ENCODE results near the gene TSHB. TPM values are rescaled to one million over a fixed set of nuclear protein-coding genes. Genes with fewer than 3 reads are reported as not detected.

The TSHB gene
- total RNA-seq, 1 experiment from 2014 or later, result not detected

DNA sequence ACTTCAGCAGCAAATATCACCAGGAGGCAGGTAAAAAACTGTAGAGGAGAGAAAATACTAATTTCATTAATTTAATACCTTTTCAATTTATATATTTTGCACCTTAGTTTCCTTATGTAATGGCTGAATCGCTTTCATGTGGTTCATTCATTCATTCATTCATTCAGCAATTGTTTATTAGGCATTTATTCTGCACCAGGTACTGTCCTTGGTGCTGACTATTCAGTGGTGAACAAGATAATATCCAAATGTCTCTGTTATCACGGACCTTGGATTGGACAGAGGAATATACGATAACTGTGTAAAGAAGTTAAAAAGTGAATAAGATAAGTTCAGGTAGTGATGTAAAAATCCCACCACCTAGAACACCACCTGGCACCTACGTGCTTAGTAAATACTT is 30.9 kb downstream of the TSHB start (continued):
- no peak for TF ChIP-seq CTCF (IDR thresholded peaks at IDR 0.05)
- TF ChIP-seq ATF6 (CRISPR knock-in tag; IDR thresholded peaks at IDR 0.05), result no peak
- TF ChIP-seq SMAD3 (CRISPR knock-in tag; IDR thresholded peaks at IDR 0.05; ENCODE audit: borderline replicate concordance), result no peak
- TF ChIP-seq JAZF1 (CRISPR knock-in tag; IDR thresholded peaks at IDR 0.05), result no peak
- TF ChIP-seq TEAD4 (CRISPR knock-in tag; IDR thresholded peaks at IDR 0.05), result no peak
- TF ChIP-seq, protein P1, sequence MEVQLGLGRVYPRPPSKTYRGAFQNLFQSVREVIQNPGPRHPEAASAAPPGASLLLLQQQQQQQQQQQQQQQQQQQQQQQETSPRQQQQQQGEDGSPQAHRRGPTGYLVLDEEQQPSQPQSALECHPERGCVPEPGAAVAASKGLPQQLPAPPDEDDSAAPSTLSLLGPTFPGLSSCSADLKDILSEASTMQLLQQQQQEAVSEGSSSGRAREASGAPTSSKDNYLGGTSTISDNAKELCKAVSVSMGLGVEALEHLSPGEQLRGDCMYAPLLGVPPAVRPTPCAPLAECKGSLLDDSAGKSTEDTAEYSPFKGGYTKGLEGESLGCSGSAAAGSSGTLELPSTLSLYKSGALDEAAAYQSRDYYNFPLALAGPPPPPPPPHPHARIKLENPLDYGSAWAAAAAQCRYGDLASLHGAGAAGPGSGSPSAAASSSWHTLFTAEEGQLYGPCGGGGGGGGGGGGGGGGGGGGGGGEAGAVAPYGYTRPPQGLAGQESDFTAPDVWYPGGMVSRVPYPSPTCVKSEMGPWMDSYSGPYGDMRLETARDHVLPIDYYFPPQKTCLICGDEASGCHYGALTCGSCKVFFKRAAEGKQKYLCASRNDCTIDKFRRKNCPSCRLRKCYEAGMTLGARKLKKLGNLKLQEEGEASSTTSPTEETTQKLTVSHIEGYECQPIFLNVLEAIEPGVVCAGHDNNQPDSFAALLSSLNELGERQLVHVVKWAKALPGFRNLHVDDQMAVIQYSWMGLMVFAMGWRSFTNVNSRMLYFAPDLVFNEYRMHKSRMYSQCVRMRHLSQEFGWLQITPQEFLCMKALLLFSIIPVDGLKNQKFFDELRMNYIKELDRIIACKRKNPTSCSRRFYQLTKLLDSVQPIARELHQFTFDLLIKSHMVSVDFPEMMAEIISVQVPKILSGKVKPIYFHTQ (CRISPR knock-in tag; IDR thresholded peaks at IDR 0.05), result no peak
- no peak for TF ChIP-seq JUN (CRISPR knock-in tag; IDR thresholded peaks at IDR 0.05)
- TF ChIP-seq, protein P2, sequence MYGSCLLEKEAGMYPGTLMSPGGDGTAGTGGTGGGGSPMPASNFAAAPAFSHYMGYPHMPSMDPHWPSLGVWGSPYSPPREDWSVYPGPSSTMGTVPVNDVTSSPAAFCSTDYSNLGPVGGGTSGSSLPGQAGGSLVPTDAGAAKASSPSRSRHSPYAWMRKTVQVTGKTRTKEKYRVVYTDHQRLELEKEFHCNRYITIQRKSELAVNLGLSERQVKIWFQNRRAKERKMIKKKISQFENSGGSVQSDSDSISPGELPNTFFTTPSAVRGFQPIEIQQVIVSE (CRISPR knock-in tag; IDR thresholded peaks at IDR 0.05; ENCODE audit: borderline replicate concordance), result no peak

DNA sequence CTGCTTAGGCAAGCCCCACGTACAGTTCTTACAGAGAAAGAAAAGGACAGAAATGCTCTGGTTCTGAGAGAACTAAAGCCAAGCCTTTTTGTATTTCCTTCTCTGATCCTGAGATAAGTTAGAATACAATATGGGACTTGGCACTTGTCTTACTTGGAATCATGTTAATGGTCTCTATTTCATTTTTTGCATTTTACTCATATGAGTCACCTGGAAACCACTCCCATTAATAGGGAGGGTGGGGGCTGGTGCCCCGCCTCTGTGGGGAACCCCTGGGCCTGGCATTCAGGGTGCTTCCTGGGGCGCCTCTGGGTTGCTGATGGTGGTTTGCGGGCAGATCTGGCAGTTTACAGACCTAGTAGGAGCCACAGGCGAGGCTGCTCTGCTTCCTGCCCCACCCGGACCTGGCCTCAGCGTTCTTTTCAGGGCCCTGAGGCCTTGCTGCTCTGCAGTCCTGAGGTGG is 32.9 kb downstream of the TSHB start:
- ChIA-PET POLR2A (no interaction called here), CTCF (interaction anchor here (1.2 to 1.6 kb wide), 2 partner anchors 10 to 49 kb away, joined by 5 read pairs; no protein-coding TSS in a partner anchor)
- Mint-ChIP-seq H3K27ac (no peak overlapping the region), H3K4me3 (no peak overlapping the region), H3K4me1 (no peaks in the 10 kb centered on the region), H3K36me3 (no peaks in the 10 kb centered on the region; the same call in 1 of the 2 replicates), H3K27me3 (ENCODE audit: low read depth) (no peaks in the 10 kb centered on the region), H3K9me3 (peaks cover 9% of the 10 kb centered on the region; the same call in 1 of the 2 replicates)
- ATAC-seq (no peak; the same call in 1 of the 2 replicates), DNase-seq (ENCODE audit: low spot score) (no peak)
- TF ChIP-seq CTCF (IDR thresholded peaks at IDR 0.05), result no peak
- TF ChIP-seq IRF2 (CRISPR knock-in tag; IDR thresholded peaks at IDR 0.05; ENCODE audit: borderline replicate concordance, low read depth), result no peak
- TF ChIP-seq PRRX2 (CRISPR knock-in tag; IDR thresholded peaks at IDR 0.05), result no peak
- TF ChIP-seq FOXP4 (CRISPR knock-in tag; IDR thresholded peaks at IDR 0.05), result no peak
- TF ChIP-seq ETV6 (CRISPR knock-in tag; IDR thresholded peaks at IDR 0.05), result no peak
- no peak for TF ChIP-seq GABPB1 (CRISPR knock-in tag; IDR thresholded peaks at IDR 0.05)
- no peak for TF ChIP-seq SMAD4 (CRISPR knock-in tag; IDR thresholded peaks at IDR 0.05)
